SKM-1 treated with dmso at 0.1 percent for 144 hours (cell line): Measurements from ENCODE around the gene PIK3CG.
"Not testable (repeated sequence)": the region's sequence is repeated elsewhere in the genome, so short reads cannot be mapped to it uniquely, and the experiment has no call there.

Experiments used
- DNase-seq: peaks from one replicate; lab custom pipeline; 2025; ENCODE audit not compliant: unreplicated experiment; lab: John Stamatoyannopoulos, UW

Gene PIK3CG

DNA sequence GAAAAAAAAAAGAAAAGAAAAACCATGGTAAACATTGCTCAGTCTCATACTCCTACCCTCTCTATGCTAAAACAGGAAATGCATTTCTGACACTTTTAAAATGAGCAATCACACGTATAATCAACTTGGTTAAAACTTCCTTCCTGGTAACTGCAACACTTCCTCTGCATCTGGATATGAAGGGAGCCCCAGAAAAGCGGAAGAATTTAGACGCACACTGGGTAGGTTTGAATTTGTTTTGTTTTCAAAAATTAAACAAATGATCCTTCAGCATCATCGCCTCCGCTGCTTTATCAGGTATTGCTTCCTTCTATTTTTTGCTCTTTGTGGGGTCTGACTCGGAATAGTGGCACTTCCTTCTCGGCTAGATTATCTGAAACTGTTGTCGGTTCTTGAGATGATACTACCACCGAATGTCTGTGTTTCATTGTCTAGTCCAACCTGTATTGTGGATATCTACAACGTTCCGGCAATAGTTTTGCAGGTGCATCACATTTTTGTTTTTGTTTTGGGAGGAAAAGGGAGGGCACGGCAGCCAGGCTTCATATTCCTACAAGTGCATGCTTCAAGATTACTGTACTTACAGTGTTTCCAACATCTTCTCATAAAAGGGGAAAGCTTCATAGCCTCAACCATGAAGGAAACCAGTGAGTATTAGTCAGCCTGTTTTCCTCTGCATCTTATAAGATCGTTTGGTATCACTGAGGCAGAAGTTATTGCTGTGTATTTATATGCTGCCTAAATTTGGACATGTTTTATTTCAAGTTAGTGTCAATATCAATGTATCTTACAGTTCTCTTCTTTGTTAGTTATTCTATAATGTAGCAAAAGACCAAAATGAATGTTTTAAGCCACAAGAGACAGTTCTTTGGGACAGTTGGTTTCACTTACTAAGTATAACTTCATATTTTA lies at the start of gene PIK3CG:
PIK3CG (plus strand) TSS at position 153 of the 912 bp plus-strand sequence. CDS start 2,280 bp downstream, outside the sequence.
- DNase-seq = peak; percentile 93

DNA sequence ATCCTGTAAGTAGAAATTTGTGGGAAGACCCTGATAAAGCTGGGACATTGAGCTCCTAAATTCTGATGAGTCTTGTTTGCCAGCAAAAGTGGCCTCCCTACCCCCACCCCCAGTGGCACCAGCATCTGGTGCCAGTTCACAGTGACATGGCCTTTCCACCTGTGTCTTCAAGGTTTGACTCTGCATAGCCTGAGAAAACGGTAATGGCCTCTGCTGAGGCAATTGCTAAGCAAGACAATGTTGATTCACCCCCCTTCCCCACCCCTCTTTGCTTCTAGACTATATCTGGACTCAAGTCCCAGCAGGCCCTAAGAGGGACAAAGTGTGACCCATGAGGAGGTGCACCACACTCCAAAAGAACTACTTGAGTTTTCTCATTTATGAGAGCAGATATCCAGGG lies 48.0 kb upstream of the PIK3CG start:
- no peak for DNase-seq

DNA sequence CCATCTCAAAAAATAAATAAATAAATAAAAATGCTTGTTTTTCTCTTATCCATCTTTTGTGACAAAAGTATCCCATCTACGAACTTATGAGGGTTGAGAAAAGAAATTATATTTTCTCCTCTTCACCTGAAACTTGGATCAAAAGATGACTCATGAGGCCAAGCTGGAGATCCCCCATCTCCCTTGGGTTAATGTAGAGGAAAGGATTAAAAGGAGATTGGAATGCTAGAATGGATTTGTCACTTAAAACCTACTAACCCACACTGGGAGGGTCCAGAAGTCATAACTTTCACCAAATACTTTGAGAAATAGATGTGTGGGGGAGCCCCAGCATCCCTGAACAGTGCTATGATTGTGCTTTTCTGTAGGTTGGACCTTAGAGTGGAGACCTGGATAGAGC lies 46.3 kb upstream of the PIK3CG start:
- DNase-seq = no peak

DNA sequence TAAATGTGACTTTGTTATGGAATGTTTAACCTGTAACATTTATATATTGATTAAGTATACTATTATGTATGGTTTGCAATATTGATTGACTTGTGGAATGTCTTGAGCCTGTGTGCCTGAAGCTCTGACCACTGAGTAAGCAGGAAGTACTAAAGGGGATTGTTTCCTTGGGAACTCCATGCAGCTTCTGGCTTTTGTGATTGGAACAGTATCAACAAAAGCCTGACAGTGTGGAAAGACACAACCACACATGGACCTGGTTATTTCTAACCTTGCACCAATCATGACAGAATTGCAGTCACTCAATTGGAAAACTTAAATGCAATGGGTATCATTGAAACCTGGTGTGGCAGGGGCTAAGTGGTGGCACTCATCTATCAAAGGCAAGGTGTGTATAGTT lies 45.5 kb upstream of the PIK3CG start:
- no peak for DNase-seq

DNA sequence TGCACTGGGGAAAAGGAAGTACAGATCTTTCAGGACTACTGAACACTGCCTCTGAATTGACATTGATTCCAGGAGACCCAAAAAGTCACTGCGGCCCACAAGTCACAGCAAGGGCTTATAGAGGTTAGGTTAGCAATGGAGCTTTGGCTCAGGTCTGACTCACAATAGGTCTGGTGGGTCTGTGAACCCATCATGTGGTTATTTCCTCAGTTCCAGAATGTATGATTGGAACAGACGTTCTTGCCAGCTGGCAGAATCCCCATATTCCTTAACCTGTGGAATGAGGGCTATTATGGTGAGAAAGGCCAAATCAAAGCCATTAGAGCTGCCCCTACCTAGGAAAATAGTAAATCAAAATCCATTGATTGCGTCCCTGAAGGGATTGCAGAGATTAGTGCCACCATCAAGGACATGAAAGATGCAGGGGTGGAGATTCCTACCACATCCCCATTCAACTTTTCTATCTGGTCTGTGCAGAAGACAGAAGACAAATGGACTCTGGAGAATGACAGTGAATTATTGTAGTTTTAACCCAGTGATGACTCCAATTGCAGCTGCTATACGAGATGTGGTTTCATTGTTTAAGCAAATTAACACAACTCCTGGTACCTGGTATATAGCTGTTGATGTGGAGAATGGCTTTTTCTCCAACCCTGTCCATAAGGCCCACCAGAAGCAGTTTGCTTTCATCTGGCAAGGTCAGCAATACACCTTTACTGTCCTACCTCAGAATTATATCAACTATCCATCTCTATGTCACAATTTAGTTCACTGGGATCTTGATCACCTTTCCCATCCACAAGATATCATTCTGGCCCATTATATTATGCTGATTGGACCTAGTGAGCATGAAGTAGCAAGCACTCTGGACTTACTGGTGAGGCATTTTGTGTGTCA lies 44.5 kb upstream of the PIK3CG start:
- DNase-seq = no peak

DNA sequence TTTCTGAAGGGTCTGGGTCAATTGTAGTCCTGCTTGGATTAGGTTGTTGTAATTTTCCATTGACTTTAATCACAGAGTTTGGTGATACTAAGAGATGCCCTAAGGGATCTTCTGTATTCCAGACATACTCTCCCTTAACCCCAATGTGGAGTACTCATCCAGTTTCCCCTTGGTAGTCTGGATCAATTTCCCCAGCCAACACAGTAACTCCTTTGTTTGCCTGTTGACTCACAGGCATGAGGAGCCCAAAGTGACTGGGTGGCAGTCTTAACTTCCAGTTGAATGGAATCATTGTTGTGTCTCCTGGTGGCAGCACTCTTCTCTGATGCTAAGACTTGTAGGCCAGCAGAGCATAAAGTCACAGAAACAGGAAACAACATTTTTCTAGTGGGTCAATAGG lies 41.5 kb upstream of the PIK3CG start:
- no peak for DNase-seq

DNA sequence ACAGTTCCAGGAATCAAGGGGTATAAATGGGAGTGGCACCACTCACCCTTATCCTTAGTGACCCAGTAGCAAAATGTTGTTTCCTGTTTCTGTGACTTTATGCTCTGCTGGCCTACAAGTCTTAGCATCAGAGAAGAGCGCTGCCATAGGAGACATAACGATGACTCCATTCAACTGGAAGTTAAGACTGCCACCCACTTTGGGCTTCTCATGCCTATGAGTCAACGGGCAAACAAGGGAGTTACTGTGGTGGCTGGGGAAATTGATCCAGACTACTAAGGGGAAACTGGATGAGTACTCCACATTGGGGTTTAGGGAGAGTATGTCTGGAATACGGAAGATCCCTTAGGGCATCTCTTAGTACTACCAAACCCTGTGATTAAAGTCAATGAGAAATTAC lies 40.6 kb upstream of the PIK3CG start:
- DNase-seq = no peak

DNA sequence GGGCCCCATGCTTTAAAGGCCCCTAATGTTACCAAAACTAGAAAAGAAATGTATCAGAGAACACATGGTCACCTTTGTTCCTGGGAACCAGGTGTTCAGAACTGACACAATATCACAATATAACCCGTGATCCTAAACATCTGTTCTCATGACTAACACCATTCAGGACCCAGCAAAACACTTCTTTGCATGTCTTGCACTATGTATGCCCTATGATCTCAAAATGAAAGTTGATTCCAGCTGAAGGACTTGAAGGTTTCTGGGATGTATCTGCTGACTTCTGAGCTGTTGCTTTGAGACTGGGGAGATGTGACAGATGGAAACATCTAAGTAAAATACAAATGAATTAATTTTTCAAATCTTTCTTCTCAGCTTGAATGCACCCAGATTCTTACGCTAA lies 37.5 kb upstream of the PIK3CG start:
- DNase-seq = no peak

DNA sequence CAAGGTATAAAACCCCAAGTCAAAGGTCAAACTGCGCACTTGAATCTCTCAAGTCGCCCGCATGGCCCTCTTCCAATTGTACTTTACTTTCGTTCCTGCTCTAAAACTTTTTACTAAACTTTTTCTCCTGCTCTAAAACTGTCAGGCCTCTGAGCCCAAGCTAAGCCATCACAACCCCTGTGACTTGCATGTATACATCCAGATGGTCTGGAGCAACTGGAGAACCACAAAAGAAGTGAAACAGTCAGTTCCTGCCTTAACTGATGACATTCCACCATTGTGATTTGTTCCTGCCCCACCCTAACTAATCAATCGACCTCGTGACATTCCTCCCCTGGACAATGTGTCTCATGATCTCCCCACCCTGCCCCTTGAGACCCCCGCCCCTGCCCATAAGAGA lies 35.6 kb upstream of the PIK3CG start:
- no peak for DNase-seq

DNA sequence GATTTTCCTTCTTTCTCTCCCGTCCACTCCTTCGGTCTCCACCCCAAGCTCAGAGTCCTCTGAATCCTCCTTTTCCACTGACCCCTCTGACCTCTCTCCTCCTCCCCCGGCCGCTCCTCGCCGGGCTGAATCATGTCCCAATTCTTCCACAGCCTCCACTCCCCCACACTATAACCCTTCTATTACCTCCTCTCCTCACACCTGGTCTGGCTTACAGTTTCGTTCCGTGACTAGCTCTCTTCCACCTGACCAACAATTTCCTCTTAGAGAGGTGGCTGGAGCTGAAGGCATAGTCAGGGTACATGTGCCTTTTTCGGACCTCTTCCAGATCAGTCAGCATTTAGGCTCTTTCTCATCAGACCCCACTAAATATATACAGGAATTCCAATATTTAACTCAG lies 34.2 kb upstream of the PIK3CG start:
- DNase-seq = not testable (repeated sequence)

DNA sequence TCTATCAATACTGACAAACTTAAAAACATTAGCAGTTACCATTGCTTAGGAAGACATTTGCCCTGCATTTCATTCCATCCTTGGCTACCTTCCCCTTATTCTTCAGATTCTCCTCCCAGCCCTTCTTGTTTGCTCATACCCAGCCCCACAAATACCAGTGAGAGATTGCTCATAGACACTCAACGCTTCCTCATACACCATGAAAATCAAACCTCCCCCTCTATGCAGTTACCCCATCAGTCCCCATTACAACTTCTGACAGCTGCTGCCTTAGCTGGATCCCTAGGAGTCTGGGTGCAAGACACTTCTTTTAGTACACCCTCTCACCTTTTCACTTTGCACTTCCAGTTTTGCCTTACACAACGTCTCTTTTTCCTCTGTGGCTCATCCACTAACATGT lies 28.3 kb upstream of the PIK3CG start:
- no peak for DNase-seq

DNA sequence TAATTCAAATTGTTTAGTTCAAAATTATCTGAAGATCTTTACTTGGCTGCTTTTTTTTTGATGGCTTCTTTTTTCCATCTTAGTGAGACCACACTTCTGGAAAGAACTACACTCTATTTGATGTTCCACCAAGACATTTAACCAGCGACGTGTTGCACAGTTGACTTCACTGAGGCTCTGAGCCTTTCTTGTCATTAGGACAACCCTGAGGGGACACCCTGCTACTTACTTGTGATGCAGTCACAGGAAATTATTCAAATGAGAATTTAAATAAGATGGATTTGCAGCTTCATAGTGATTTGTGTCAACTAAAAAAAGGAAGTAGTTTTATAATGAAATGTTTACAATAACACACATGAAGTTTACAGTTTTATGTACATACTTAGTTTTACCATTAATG lies 25.6 kb upstream of the PIK3CG start:
- DNase-seq = no peak

DNA sequence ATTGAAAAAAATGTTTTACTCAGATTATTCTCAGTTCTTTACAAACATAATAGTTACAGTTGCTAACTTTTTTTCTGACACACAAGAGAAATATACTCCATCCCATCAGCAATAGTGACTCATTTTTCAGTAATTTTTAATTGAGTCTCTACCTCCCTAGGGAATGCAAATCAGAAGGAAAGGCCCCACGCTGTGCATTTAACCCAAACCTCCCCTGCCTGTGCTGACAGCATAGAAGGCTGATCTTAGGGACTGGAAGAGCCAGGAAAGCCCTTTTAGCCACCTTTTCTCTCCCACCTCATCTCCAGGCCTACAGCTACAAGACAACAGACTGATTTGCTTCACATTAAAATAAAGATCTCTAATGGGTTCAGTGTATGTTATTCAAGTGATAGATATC lies 24.7 kb upstream of the PIK3CG start:
- DNase-seq = no peak

DNA sequence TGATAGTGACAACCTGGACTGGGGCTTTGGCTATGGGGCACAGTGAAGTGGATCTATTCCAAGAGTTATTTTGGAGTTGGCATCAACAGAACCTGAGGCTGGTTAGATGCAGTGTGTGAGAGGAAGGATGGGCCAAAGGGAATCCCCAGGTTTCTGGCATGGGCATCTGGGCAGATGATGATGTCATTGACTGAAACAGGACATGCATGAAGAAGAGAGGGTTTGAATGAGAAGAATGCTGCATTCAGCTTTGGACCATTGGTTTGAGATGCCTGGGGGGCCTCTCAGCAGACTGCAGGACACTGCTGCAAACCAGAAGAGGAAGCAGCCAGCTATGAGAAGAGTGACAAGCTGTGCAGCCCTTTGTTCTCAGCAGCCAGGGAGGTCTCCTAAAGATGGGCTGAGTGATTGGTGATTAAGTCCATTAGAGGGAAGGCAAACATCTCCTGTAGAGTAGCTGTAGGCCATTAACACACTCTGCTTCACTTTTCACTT lies 23.1 kb upstream of the PIK3CG start:
- DNase-seq = no peak

DNA sequence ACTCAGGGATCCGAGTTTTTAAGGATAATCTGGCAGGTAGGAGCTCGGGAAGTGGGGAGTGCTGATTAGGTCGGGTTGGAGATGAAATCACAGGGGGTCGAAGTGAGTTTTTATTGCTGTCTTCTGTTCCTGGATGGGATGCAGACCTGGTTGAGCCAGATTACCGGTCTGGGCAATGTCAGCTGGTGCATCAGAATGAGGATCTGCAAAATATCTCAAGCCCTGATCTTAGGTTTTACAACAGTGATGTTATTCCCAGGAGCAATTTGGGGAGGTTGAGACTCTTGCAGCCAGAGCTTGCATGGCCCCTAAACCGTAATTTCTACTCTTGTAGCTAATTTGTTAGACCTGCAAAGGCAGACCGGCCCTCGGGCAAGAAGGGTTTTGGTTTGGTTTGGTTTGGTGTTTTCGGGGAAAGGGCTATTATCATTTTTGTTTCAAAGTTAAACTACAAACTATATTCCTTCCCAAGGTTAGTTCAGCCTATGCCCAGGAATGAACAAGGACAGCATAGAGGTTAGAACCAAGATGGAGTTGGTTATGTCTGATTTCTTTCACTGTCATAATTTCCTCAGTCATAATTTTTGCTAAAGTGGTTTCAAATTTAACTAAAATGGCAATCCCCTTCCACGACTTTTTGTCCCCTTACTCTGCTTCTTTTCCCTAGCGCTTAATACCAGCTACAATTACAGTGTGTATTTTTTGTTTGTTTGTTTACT lies 20.6 kb upstream of the PIK3CG start:
- no peak for DNase-seq

DNA sequence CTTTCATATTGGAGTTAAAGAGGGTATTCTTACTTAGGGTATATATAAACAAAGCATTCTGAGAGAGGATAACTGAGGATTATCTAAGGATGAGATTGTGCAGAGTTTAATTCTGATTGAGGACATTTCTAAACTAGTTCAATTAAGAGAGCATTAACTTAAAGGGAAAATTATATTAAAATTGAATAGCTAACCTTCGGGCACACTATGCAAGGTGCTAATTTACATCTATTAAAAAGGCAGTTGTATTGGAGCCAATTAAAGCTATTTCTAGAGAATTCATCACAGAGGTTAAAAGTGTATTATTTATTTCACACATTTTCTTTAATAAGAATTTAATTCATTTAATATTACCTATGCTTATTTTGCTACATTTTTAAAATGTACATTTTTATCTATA lies 17.0 kb upstream of the PIK3CG start:
- DNase-seq = no peak

DNA sequence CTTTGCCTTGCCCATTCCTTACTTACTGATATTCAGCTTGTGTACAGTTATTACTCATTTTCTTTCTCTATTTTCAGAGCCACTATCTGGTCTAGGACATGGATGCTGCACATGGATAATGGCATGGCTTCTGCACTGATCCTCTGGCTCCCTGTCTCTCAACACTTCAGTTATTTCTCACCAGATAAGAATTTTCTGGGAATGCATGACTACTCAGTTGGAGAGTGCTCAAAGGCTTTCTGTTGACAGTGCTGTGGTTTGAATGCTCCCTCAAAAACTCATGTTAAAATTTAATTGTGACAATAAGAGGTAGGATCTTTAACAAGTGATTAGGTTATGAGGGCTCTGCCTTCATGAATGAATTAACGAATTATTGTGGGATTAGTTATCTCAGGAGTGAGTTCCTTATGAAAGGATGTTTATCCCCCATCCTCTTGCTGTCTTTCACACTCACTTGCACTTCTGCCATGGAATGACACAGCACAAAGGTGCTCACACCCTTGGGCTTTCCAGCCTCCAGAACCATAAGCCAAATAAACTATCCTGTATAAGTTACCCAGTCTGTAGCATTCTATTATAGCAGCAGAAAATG lies 16.1 kb upstream of the PIK3CG start:
- no peak for DNase-seq

DNA sequence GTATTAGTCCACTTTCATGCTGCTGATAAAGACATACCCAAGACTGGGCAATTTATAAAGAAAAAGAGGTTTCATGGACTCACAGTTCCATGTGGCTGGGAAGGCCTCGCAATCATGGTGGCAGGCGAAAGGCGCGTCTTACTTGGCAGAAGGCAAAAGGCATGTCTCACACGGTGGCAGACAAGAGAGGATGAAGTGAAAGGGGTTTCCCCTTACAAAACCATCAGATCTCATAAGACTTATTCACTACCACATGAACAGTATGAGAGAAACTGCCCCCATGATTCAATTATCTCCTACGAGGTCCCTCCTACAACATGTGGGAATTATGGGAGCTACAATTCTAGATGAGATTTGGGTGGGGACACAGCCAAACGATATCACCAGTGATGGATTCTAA lies 13.4 kb upstream of the PIK3CG start:
- DNase-seq = not testable (repeated sequence)

DNA sequence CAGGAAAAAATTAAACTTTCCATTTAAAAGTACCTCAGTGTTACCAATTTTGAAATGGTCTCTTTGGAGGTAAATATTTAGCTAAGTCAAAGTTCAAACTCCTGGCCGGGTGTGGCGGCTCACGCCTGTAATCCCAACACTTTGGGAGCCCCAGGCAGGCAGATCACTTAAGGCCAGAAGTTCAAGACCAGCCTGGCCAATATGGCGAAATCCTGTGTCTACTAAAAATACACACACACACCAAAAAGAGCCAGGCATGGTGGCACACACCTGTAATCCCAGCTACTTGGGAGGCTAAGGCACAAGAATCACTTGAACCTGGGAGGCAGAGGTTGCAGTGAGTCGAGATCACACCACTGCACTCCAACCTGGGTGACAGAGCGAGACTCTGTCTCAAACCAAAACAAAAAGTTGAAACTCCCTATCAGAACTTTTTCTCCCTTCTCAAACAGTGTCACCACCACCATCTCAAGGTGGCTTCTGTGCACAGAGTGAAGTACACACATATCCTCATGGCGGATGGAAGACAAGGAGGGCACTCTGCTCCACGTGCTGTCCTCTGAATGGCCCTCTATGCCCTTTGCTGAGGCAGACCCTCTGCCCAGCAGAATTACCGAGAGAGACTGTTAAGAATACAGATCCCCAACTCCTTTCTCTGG lies 11.7 kb upstream of the PIK3CG start:
- no peak for DNase-seq

DNA sequence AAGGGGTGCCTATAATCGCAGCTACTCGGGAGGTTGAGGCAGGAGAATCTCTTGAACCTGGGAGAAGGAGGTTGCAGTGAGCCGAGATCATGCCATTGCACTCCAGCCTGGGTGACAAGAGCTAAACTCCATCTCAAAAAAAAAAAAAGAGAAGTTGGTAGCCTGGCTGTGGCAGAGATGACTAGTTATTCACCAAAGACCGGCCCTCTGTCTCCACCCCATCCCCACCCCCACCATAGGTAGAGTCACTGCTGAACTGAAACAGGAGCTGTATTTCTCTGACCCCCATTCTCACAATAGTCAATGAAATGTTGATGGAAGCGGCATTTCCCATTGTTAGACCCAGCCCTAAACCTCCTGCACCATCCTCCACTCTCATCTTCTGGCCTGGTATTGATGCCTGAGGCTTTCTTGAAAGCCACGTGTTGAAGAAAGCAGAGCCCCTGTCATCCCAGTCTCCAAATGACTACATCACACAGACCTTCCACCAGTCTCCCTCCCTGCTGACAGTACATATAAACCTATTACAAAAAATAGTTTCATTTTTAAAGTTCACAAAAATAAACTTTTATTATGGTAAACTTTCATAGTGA lies 9.4 kb upstream of the PIK3CG start:
- no peak for DNase-seq
